ENCODE data around the gene MTARC2.

GRCh38 chr1:220809187-220809550 is 61.0 kb downstream of the MTARC2 start:
- TF ChIP-seq CTCF (IDR thresholded peaks at IDR 0.05) (no peak), POLR2A (IDR thresholded peaks at IDR 0.05; ENCODE audit: low read depth) (no peak)

Data from esophagus muscularis mucosa (tissue), 3 donors.